Measurements from ENCODE around the gene CFAP46. TPM values are rescaled to one million over a fixed set of nuclear protein-coding genes. Genes with fewer than 3 reads are reported as not detected.

The CFAP46 gene
- total and polyA plus RNA-seq, 9 of the 15 experiments (the other 6 are each of a cell fraction or from before 2014, with no cell fraction given), result not detected

GRCh38 chr10:132982301-132982989 lies 40.1 kb upstream of the CFAP46 start:
- ChIA-PET POLR2A (interaction anchor here (0.6 kb wide), 1 partner anchor 16 kb away, joined by 4 read pairs; no protein-coding TSS in a partner anchor), CTCF (ENCODE audit: low intra/inter-chr PET ratio) (no interaction called here)
- Histone ChIP-seq H2AFZ (ENCODE audit: low read depth, low read length) (no peak overlapping the region), H3K4me1 (replicated peaks in 1 of 2; ENCODE audit: control insufficient read depth in 2 of 2, insufficient read depth in 2 of 2, low read length in 2 of 2) (no peaks in the 10 kb centered on the region), H3K27ac (ENCODE audit: extremely low read depth, low read depth, low read length) (no peak overlapping the region), H4K20me1 (replicated peaks; ENCODE audit: control insufficient read depth, insufficient read depth, low read length) (0 out of 2 replicates have a peak, but pooled peaks cover 4% of the 10 kb centered on the region), H3K4me2 (ENCODE audit: insufficient read depth, low read length) (no peak overlapping the region), H3K27me3 (ENCODE audit: control insufficient read depth in 2 of 2, insufficient read depth in 2 of 2, low read length in 2 of 2) (peaks cover 2 to 31% of the 10 kb centered on the region in 2 experiments; a peak in 2 of 5 replicates), H3K9me1 (ENCODE audit: control insufficient read depth, insufficient read depth, low read length) (no peaks in the 10 kb centered on the region), H3K9me3 (replicated peaks; ENCODE audit: control insufficient read depth, insufficient read depth, low read depth, low read length) (no peaks in the 10 kb centered on the region), H3K9ac (ENCODE audit: insufficient read depth in 1 of 2, low read depth in 2 of 2, low read length in 2 of 2) (no peak overlapping the region), H3K4me3 (no peak overlapping the region), H3K36me3 (ENCODE audit: control insufficient read depth, insufficient read depth, low read length) (no peaks in the 10 kb centered on the region), H3K79me2 (ENCODE audit: control insufficient read depth, insufficient read depth, low read length) (no peaks in the 10 kb centered on the region)
- in situ Hi-C loops (cut with MboI), result no loop called here
- ATAC-seq (no peak), DNase-seq (ENCODE audit: extremely low read depth in 1 of 4, low spot score in 3 of 4) (no peak), FAIRE-seq (no peak)
- intact Hi-C loops (cut with micrococcal nuclease), result no loop called here
- no peak for TF ChIP-seq POLR2AphosphoS5 (IDR thresholded peaks at IDR 0.05; ENCODE audit: control insufficient read depth, insufficient read depth, low read depth, low read length)
- TF ChIP-seq ZBTB9 (CRISPR knock-in tag; IDR thresholded peaks at IDR 0.05), result no peak
- TF ChIP-seq HNRNPK (IDR thresholded peaks at IDR 0.05; ENCODE audit: low read depth, low read length, poor library complexity, severe bottlenecking), result no peak
- no peak for TF ChIP-seq L3MBTL2 (IDR thresholded peaks at IDR 0.05)
- whole genome bisulfite sequencing (ENCODE audit: insufficient coverage, low coverage, missing lambda C conversion rate), result 5% methylated on average over 15 of the region's 36 CpGs
- BruUV-seq (replicated peaks), result no TSS peak
